HG03378 (cell line): ENCODE results near the gene DEK.
"Not testable (repeated sequence)": the region's sequence is repeated elsewhere in the genome, so short reads cannot be mapped to it uniquely, and the experiment has no call there.

ENCODE experiments used
- ATAC-seq: cut with Tn5 transposase; IDR thresholded peaks from one replicate; pipeline ENCODE4 v1.9.1; 2021; ENCODE audit warnings: mild to moderate bottlenecking, moderate library complexity; ENCODE audit not compliant: unreplicated experiment

Gene DEK

GRCh38 chr6:18241208-18242038, 22.9 kb downstream of the DEK start:
- ATAC-seq: no peak

- ATAC-seq: no peak
These were observed 24.1 kb downstream of the DEK start for GRCh38 chr6:18240230-18240629.

GRCh38 chr6:18237167-18237566, 27.2 kb downstream of the DEK start:
- ATAC-seq: no peak

- no peak for ATAC-seq
These were observed 28.8 kb downstream of the DEK start for GRCh38 chr6:18235524-18235923.

- ATAC-seq: no peak
These were observed 29.8 kb downstream of the DEK start for GRCh38 chr6:18234564-18234963.

- ATAC-seq: not testable (repeated sequence)
These were observed 30.6 kb downstream of the DEK start for GRCh38 chr6:18233770-18234169.

- ATAC-seq: not testable (repeated sequence)
These were observed 32.5 kb downstream of the DEK start for GRCh38 chr6:18231856-18232255.

GRCh38 chr6:18228590-18228989, 35.7 kb downstream of the DEK start:
- not testable (repeated sequence) for ATAC-seq

- ATAC-seq: not testable (repeated sequence)
These were observed 37.2 kb downstream of the DEK start for GRCh38 chr6:18227166-18227565.

GRCh38 chr6:18226451-18227105, 37.8 kb downstream of the DEK start:
- ATAC-seq: not testable (repeated sequence)

GRCh38 chr6:18221288-18221615, 43.1 kb downstream of the DEK start:
- no peak for ATAC-seq

- no peak for ATAC-seq
These were observed 44.7 kb downstream of the DEK start for GRCh38 chr6:18219591-18219990.

GRCh38 chr6:18218233-18218632, 46.1 kb downstream of the DEK start:
- no peak for ATAC-seq

GRCh38 chr6:18216411-18216810, 47.9 kb downstream of the DEK start:
- ATAC-seq: no peak

GRCh38 chr6:18215436-18215835, 48.9 kb downstream of the DEK start:
- no peak for ATAC-seq

GRCh38 chr6:18214003-18214402, 50.3 kb downstream of the DEK start:
- ATAC-seq: peak; percentile 32

- no peak for ATAC-seq
These were observed 50.9 kb downstream of the DEK start for GRCh38 chr6:18213439-18213838.

GRCh38 chr6:18212231-18212630, 52.1 kb downstream of the DEK start:
- no peak for ATAC-seq

GRCh38 chr6:18211338-18211737, 53.0 kb downstream of the DEK start:
- ATAC-seq: peak; percentile 95

GRCh38 chr6:18210707-18211106, 53.6 kb downstream of the DEK start:
- no peak for ATAC-seq

- no peak for ATAC-seq
These were observed 54.7 kb downstream of the DEK start for GRCh38 chr6:18209539-18210197.

- not testable (repeated sequence) for ATAC-seq
These were observed 55.6 kb downstream of the DEK start for GRCh38 chr6:18208778-18209177.
